Kasumi-1 (cell line): ENCODE measurements around the gene SAA1.
A peak's percentile ranks its signal among the peaks of the same experiment; 100 is the strongest.
"Not testable (repeated sequence)": the region's sequence is repeated elsewhere in the genome, so short reads cannot be mapped to it uniquely, and the experiment has no call there.

ENCODE experiments used
- DNase-seq, 2 experiments: peaks; one replicate each; lab custom pipeline; 2025; lab: John Stamatoyannopoulos, UW

The SAA1 gene

DNA sequence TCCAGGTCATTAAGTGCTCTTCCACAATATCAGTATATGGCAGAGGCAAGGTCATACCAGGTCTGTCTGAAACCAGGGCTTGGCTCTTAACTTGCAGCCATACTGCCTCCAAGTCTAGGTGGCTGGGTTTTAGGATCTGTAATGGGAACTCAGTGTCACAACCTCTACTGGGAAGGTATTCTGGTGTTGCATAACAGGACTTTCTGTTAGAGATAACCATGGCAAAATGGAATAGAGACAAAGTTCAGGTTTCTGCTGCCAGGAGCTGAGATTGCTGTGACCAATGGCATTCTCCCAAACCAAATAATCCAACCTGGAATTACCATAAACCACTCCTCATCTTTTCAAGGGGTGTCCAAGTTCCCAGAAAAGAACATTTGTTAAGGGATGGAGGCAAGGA is 6.8 kb upstream of the SAA1 start:
- no peak for DNase-seq

DNA sequence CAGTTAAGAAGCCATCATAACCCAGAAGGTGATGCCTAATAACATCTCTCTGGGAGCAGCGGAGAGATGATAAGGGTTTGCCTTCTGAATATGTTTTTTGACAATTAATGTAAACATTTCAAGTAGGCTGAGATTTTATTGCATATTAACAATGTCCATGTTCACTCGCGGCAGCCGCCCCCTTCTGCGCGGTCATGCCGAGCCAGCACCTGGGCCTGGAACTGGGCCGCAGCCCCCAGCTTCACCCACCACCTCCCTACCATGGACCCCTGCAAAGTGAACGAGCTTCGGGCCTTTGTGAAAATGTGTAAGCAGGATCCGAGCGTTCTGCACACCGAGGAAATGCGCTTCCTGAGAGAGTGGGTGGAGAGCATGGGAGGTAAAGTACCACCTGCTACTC is 4.3 kb upstream of the SAA1 start:
- DNase-seq, result no peak

- not testable (repeated sequence) for DNase-seq
Observed at GRCh38 chr11:18262681-18263350, 3.2 kb upstream of the SAA1 start.

GRCh38 chr11:18264035-18264434 is 2.0 kb upstream of the SAA1 start:
- DNase-seq, result no peak

GRCh38 chr11:18264677-18265555 is 1.1 kb upstream of the SAA1 start:
- DNase-seq, result no peak

- not testable (repeated sequence) for DNase-seq
Observed at GRCh38 chr11:18267335-18268133, 1.5 kb downstream of the SAA1 start.

GRCh38 chr11:18269252-18269651 is 3.2 kb downstream of the SAA1 start:
- DNase-seq, result not testable (repeated sequence)

- no peak for DNase-seq
Observed at GRCh38 chr11:18270102-18270501, 4.0 kb downstream of the SAA1 start.

DNA sequence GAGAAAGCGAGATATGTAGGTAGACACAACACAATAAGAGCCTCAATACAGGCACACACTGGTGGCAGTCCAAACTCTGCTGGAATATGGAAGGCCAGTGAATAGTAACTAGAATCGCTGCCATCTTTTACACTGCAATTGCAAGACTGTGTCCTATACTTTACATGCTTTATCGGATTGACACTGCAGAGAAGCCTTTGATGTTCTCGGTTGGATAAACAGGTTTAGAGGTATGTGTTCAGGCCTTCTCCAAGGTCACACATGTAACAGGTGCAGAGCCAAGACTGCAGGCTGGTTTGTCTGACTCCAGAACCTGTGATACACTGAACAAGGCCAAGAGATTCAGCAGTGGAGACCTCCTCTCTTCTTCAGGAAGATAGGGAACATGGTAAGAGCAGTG is 5.1 kb downstream of the SAA1 start:
- DNase-seq, result no peak

DNA sequence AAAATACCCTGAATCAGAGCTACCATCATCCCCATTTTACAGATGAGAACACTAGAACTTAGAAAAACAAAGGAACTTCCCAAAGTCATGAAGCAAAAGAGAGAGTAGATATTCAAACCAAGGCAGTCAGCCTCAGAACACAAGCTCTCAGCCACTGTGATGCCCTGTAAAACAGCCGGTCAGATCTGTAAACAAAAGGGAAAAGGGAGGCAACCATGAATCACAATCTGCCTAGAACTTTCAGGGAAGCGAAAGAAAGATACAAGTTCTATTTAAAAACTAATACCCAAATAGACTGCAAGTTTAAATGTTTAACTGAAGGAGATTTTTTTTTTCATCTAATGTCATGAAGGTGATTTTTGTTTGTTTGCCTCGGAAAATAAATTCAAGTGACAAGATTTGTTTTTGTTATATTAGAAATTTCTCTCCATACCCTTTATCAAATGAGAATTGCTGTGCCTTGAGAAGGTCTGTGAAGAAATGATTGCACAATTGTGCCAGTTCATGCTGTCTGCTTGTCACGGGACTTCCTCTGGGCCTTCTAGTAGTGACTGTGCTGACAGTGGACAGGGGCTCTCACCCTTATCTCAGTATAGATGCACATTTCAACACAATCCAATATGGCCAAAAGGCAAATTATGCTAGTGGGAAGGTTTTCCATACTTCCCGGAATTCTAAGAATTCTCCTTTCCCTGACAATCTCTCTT is 11.7 kb downstream of the SAA1 start:
- peak in 1 of 2 experiments; percentile 11 for DNase-seq

GRCh38 chr11:18280438-18281045 is 14.5 kb downstream of the SAA1 start:
- DNase-seq, result no peak

DNA sequence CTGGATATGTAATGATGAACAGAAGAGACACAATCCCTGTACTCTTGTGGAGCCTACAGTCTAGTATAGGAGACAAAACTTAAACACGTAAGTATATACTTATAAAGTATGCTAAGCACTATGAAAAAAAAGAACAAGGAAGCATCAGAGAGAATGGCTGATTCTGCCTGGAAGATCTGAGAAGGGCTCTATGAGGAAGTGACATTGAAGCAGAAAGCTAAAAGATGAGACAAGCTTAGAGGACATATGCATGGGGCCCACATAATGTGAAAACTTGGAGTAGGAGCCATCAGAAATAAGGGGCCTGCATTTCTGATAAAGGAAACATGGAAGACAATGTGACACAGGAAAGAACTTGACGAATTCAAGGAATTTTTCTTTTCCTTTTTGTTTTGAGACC is 16.6 kb downstream of the SAA1 start:
- no peak for DNase-seq

GRCh38 chr11:18285841-18286240 is 19.8 kb downstream of the SAA1 start:
- DNase-seq, result no peak

DNA sequence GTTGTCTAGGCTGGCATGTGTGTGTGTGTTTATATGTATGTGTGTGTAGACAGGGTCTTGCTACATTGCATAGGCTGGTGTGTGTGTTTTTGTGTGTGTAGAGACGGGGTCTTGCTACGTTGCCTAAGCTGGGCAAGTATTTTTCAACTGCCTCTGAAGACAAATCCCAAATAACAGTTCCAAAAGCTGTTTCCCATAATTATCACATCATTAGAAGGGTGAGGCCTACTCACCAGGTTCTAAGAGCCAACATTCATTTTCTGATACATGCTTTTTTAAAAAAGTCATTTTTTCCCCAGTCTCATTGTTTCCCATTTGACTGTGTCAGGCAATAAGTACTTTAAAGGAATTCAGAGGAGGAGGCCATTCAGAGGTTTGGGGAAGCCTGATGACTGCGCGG is 22.8 kb downstream of the SAA1 start:
- no peak for DNase-seq

DNA sequence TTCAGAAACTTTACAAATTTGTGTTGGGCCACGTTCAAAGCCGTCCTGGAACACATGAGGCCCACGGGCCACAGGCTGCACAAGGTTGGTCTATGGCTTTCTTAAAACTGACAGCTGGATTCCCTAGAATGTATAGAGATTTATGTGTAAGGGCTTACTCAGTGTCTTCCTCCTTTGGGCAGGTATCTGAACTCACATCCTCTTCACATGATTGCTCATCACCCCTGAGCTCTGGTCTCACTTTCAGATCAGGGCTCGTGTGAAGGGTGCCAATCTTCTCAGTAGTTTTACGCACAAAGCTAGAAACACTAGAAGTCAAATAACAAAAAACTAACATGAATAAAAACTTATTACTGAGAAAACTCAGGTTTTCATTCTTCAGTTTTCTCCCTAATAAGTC is 28.8 kb downstream of the SAA1 start:
- DNase-seq, result no peak

DNA sequence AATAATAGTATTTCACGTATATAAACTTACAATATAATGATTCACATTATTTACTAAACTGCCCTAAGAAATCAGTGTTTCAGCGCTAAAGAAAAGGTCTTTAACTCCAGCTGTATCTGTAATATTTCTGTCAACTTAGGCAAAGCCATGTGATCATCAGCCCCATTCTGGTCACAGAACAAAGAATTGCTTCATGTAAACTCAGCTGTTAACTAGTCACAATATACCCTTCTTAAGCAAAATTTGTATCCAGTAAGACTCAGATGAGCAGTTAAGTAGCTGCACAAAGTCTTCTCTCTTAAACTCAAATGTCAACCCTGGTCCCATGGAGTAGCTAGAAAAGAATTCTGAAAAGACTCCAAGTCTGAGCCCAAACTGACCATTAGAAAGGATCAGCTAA is 29.3 kb downstream of the SAA1 start:
- DNase-seq, result no peak

- no peak for DNase-seq
Observed at GRCh38 chr11:18299721-18300120, 33.7 kb downstream of the SAA1 start.

GRCh38 chr11:18304745-18305144 is 38.7 kb downstream of the SAA1 start:
- no peak for DNase-seq

DNA sequence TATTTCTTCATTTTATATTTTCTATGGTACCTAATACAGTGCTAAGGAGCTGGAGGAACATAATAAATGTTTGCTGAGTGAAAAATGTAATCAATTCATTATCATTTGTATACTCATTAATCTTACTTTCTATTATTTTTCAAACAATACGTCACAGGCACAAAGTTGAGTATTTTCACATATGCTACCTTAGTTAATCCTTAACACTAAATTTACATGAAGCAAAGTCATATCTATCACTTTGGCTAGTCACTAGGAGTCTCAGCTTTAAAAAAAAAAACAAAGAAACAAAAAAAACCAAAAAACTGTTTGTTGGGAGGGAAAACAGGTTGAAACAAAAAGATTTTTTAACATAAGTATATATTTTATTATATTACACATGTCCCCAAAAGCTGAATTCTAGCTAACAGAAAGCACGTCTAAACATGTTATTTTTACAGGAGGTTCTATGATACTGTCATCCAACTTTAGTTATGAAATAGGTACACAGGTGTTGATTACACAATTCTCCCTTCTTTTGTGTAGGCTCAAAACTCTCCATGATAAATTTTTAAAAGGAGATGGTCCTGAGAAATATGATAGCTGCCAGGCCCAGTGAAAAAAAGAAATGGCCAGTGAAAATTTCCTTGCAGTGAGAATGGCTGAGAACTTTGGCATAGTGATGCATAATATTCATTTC is 41.5 kb downstream of the SAA1 start:
- DNase-seq, result no peak

DNA sequence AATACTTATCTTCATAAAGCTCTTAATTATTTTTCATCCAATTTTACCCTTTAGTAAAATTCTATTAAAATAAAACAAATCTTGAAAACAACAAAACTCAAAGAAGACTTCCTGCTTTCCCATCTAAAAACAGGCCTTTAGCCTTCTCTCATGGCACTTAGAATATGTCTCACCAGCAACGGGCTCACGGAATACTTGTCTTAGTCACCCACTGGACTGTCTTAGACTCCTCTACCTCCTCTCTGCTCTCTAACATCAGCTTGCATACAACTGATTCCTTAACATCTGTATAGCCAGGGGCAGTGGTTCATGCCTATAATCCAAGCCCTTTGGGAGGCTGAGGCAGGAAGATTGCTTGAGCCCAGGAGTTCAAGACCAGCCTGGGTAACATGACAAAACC is 42.2 kb downstream of the SAA1 start:
- no peak for DNase-seq

DNA sequence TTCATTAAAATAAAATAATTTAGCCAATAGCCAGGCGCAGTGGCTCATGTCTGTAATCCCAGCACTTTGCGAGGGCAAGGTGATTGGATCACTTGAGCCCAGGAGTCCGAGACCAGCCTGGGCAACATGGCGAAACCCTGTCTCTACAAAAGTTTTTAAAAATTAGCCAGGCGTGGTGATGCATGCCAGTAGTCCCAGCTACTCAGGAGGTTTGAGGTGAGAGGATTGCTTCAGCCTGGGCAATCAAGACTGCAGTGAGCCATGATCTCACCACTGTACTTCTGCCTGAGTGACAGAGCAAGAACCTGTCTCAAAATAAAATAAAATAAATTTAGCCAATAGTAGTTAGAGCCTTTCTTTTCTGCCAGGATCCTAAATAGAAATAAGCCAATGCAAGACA is 43.6 kb downstream of the SAA1 start:
- no peak for DNase-seq
